Mesendoderm (in vitro differentiated cells): Measurements from ENCODE around the gene WDFY2.

Source experiments
- DNase-seq: peaks from one replicate; pipeline ENCODE4 v3.0.0; 2013
- H2AK5ac ChIP-seq: 2 replicates; pipeline ENCODE4 v1.6.1; 2013; ENCODE audit warnings: low read length, inconsistent platforms
- H2BK120ac ChIP-seq: 2 replicates; pipeline ENCODE4 v1.6.1; 2013; ENCODE audit warnings: low read depth, mild to moderate bottlenecking, low read length, moderate library complexity, mixed read lengths
- H2BK15ac ChIP-seq: replicated peaks from 2 replicates; pipeline ENCODE4 v1.6.1; 2013; ENCODE audit warnings: low read depth, mild to moderate bottlenecking, moderate library complexity
- H2BK5ac ChIP-seq: 2 replicates; pipeline ENCODE4 v1.6.1; 2013; ENCODE audit warnings: low read length, inconsistent platforms
- H3K18ac ChIP-seq: 2 replicates; pipeline ENCODE4 v1.6.1; 2013; ENCODE audit warnings: mild to moderate bottlenecking, low read length, mixed read lengths
- H3K23ac ChIP-seq: one replicate; pipeline ENCODE4 v1.6.1; 2013; ENCODE audit warnings: low read length
- H3K27ac ChIP-seq: 2 replicates; pipeline ENCODE4 v1.5.1; 2013; ENCODE audit warnings: low read depth, mild to moderate bottlenecking, inconsistent platforms, low read length, moderate library complexity
- H3K27me3 ChIP-seq: 2 replicates; pipeline ENCODE4 v1.6.1; 2013; ENCODE audit warnings: low read length, control low read depth, mild to moderate bottlenecking, inconsistent platforms; ENCODE audit not compliant: insufficient read depth, poor library complexity
- H3K36me3 ChIP-seq: 2 replicates; pipeline ENCODE4 v1.6.1; 2013; ENCODE audit warnings: low read length, inconsistent platforms; ENCODE audit not compliant: control insufficient read depth, insufficient read depth
- H3K4ac ChIP-seq: one replicate; pipeline ENCODE4 v1.6.1; 2013; ENCODE audit warnings: low read depth, mild to moderate bottlenecking, low read length, moderate library complexity
- H3K4me1 ChIP-seq: 2 replicates; pipeline ENCODE4 v1.6.1; 2013; ENCODE audit warnings: low read depth, low read length, inconsistent platforms; ENCODE audit not compliant: control insufficient read depth
- H3K4me2 ChIP-seq: 2 replicates; pipeline ENCODE4 v1.6.1; 2013; ENCODE audit warnings: low read length
- H3K4me3 ChIP-seq: 2 replicates; pipeline ENCODE4 v1.5.1; 2013; ENCODE audit warnings: mild to moderate bottlenecking, low read length
- H3K56ac ChIP-seq: one replicate; pipeline ENCODE4 v1.6.1; 2013; ENCODE audit warnings: low read length
- H3K79me1 ChIP-seq: 2 replicates; pipeline ENCODE4 v1.6.1; 2013; ENCODE audit warnings: low read length, inconsistent platforms
- H3K79me2 ChIP-seq: 2 replicates; pipeline ENCODE4 v1.6.1; 2013; ENCODE audit warnings: mild to moderate bottlenecking, low read length; ENCODE audit not compliant: control insufficient read depth, insufficient read depth
- H3K9ac ChIP-seq: 2 replicates; pipeline ENCODE4 v1.6.1; 2013; ENCODE audit warnings: low read length, inconsistent platforms
- H4K5ac ChIP-seq: one replicate; pipeline ENCODE4 v1.6.1; 2013; ENCODE audit warnings: low read length
- H4K8ac ChIP-seq: one replicate; pipeline ENCODE4 v1.6.1; 2013; ENCODE audit warnings: low read depth, mild to moderate bottlenecking, control low read depth, low read length, moderate library complexity
- WGBS: extraction: QIAGEN DNeasy Blood & Tissue Kit; methylation state at CpG from one replicate; pipeline ENCODE4 v1.1.7; 2013; ENCODE audit warnings: low lambda C conversion rate, missing lambda C conversion rate; ENCODE audit not compliant: insufficient coverage; ENCODE audit errors: extremely low coverage; 5-methylcytosine and 5-hydroxymethylcytosine counted together

The WDFY2 gene

GRCh38 chr13:51807041-51807440 lies 222.8 kb downstream of the WDFY2 start:
- Histone ChIP-seq H3K4ac (no peak overlapping the region), H3K18ac (no peak overlapping the region), H3K27me3 (no peaks in the 10 kb centered on the region), H3K79me1 (no peaks in the 10 kb centered on the region), H4K5ac (no peak overlapping the region), H2AK5ac (no peak overlapping the region), H2BK5ac (no peak overlapping the region), H4K8ac (no peak overlapping the region), H3K36me3 (no peaks in the 10 kb centered on the region), H2BK120ac (no peak overlapping the region), H3K27ac (no peak overlapping the region), H3K79me2 (no peaks in the 10 kb centered on the region), H3K9ac (no peak overlapping the region), H3K4me2 (no peak overlapping the region), H3K4me3 (no peak overlapping the region), H3K56ac (no peak overlapping the region), H2BK15ac (no peak overlapping the region), H3K23ac (no peak overlapping the region), H3K4me1 (peaks cover 14% of the 10 kb centered on the region)
- WGBS, result no CpG with 5 or more reads among the region's 5 CpGs
- DNase-seq, result peak; percentile 40

- H3K56ac ChIP-seq, result no peak overlapping the region
- no peak overlapping the region for H3K18ac ChIP-seq
- no peaks in the 10 kb centered on the region for H3K79me2 ChIP-seq
- no peaks in the 10 kb centered on the region for H3K36me3 ChIP-seq
- H4K5ac ChIP-seq, result no peak overlapping the region
- H4K8ac ChIP-seq, result no peak overlapping the region
- no peak overlapping the region for H3K4me2 ChIP-seq
- H3K79me1 ChIP-seq, result no peaks in the 10 kb centered on the region
- H2BK120ac ChIP-seq, result no peak overlapping the region
- H3K4me1 ChIP-seq, result peaks cover 3% of the 10 kb centered on the region
- H2AK5ac ChIP-seq, result no peak overlapping the region
- no peak overlapping the region for H2BK5ac ChIP-seq
- no peak for DNase-seq
- H3K23ac ChIP-seq, result no peak overlapping the region
- H3K27ac ChIP-seq, result no peak overlapping the region
- no peak overlapping the region for H3K4me3 ChIP-seq
- H2BK15ac ChIP-seq, result no peak overlapping the region
- H3K27me3 ChIP-seq, result no peaks in the 10 kb centered on the region
- no peak overlapping the region for H3K4ac ChIP-seq
- no peak overlapping the region for H3K9ac ChIP-seq
Observed at GRCh38 chr13:51808811-51809210, 224.5 kb downstream of the WDFY2 start.

GRCh38 chr13:51811046-51811445 lies 226.8 kb downstream of the WDFY2 start:
- no peak overlapping the region for H3K23ac ChIP-seq
- H4K5ac ChIP-seq, result no peak overlapping the region
- no peak overlapping the region for H3K9ac ChIP-seq
- H3K56ac ChIP-seq, result no peak overlapping the region
- no peak overlapping the region for H3K4ac ChIP-seq
- H2BK120ac ChIP-seq, result no peak overlapping the region
- no peak overlapping the region for H2AK5ac ChIP-seq
- no peaks in the 10 kb centered on the region for H3K36me3 ChIP-seq
- H3K27me3 ChIP-seq, result no peaks in the 10 kb centered on the region
- H3K27ac ChIP-seq, result no peak overlapping the region
- H3K79me1 ChIP-seq, result no peaks in the 10 kb centered on the region
- DNase-seq, result no peak
- H3K4me3 ChIP-seq, result no peak overlapping the region
- H2BK15ac ChIP-seq, result no peak overlapping the region
- no peak overlapping the region for H3K18ac ChIP-seq
- H4K8ac ChIP-seq, result no peak overlapping the region
- H3K4me2 ChIP-seq, result no peak overlapping the region
- no peaks in the 10 kb centered on the region for H3K4me1 ChIP-seq
- WGBS, result no CpG with 5 or more reads among the region's 12 CpGs
- no peak overlapping the region for H2BK5ac ChIP-seq
- no peaks in the 10 kb centered on the region for H3K79me2 ChIP-seq

GRCh38 chr13:51811920-51812451 lies 227.7 kb downstream of the WDFY2 start:
- H3K4me2 ChIP-seq, result no peak overlapping the region
- H3K4ac ChIP-seq, result no peak overlapping the region
- no peaks in the 10 kb centered on the region for H3K36me3 ChIP-seq
- H3K56ac ChIP-seq, result no peak overlapping the region
- no peak overlapping the region for H2BK15ac ChIP-seq
- H3K27me3 ChIP-seq, result no peaks in the 10 kb centered on the region
- no peak overlapping the region for H4K8ac ChIP-seq
- no peak overlapping the region for H3K18ac ChIP-seq
- no peak overlapping the region for H3K9ac ChIP-seq
- no peak overlapping the region for H3K27ac ChIP-seq
- H3K4me3 ChIP-seq, result no peak overlapping the region
- no peak overlapping the region for H2BK120ac ChIP-seq
- peaks cover 2% of the 10 kb centered on the region for H3K4me1 ChIP-seq
- no peak for DNase-seq
- WGBS, result no CpG with 5 or more reads among the region's 4 CpGs
- H3K79me1 ChIP-seq, result no peaks in the 10 kb centered on the region
- no peaks in the 10 kb centered on the region for H3K79me2 ChIP-seq
- no peak overlapping the region for H2BK5ac ChIP-seq
- H3K23ac ChIP-seq, result no peak overlapping the region
- H2AK5ac ChIP-seq, result no peak overlapping the region
- H4K5ac ChIP-seq, result no peak overlapping the region

GRCh38 chr13:51814071-51814470 lies 229.8 kb downstream of the WDFY2 start:
- no peak overlapping the region for H3K27ac ChIP-seq
- no peak overlapping the region for H2BK5ac ChIP-seq
- WGBS, result no CpG with 5 or more reads among the region's 2 CpGs

More at GRCh38 chr13:51814071-51814470, 229.8 kb downstream of the WDFY2 start:
- Histone ChIP-seq H2BK120ac (no peak overlapping the region), H4K8ac (no peak overlapping the region), H3K9ac (no peak overlapping the region), H2BK15ac (no peak overlapping the region), H3K79me1 (no peaks in the 10 kb centered on the region), H3K4ac (no peak overlapping the region), H2AK5ac (no peak overlapping the region), H3K79me2 (no peaks in the 10 kb centered on the region), H3K56ac (no peak overlapping the region), H3K4me1 (peaks cover 2% of the 10 kb centered on the region), H3K4me3 (no peak overlapping the region), H4K5ac (no peak overlapping the region), H3K23ac (no peak overlapping the region), H3K18ac (no peak overlapping the region), H3K4me2 (no peak overlapping the region), H3K36me3 (no peaks in the 10 kb centered on the region), H3K27me3 (no peaks in the 10 kb centered on the region)
- no peak for DNase-seq
